Activated CD4-positive, alpha-beta T cell treated with anti-CD3 and anti-CD28 coated beads, Interleukin-2, amount 50 U/mL, for 24 hours (primary cell): ENCODE data around the gene FRAT2.
"Not testable (repeated sequence)": the region's sequence is repeated elsewhere in the genome, so short reads cannot be mapped to it uniquely, and the experiment has no call there.

Source experiments
- DNase-seq, 2 donors: peaks; one replicate each; pipeline ENCODE4 v3.0.0-alpha.2; 2020; ENCODE audit warnings: low read depth in 1 of 2, low spot score in 1 of 2

The FRAT2 gene

GRCh38 chr10:97356918-97357317 lies 22.4 kb upstream of the FRAT2 start:
- no peak for DNase-seq

DNA sequence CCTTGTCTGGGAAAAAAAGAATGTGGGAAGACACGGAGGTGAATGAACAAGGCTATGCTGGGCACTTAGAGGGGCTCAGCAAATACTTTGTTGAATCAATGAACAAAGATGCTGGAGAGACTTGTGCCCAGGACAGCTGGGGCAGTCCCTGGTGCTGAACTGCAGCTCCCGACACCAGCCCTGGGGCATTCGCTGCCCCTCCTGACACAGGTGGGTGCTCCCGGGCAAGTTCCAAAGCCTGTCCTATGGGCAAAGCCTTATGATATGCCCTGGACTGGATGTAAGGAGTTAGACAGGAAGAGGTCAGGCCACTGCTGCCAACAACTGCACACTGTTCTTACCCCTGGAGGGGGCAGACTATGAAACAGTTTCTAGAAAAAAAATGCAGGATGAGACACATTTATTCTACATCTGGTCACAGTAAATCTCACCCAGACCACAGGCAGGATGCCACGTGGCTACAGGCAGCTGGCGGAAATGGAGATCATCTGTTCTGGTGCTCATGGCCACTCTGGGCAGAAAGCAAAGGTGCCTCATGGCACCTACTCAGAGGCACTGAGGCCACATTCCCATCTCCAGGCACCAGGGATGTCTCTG lies 21.9 kb upstream of the FRAT2 start:
- no peak for DNase-seq

DNA sequence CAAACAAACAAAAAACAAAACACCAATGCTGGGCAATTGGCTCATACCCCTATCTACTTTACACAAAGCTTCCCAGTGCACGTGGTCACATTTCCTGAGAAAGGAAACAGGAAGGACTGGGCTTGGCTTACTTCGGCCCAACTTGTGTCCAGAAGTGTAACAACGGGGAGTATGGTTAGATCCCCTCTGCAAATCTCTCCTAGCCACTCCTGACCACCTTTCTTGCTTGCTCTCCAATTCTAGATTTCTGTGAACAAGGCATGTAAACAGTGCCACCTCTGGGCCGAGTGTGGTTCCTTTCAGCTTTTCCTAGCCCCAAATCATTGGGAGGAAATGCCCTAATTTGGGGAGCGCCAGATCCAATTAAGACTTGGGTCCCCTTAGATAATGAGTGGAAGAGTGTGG lies 21.0 kb upstream of the FRAT2 start:
- DNase-seq = no peak

- no peak for DNase-seq
Measured at GRCh38 chr10:97353945-97354344, 19.4 kb upstream of the FRAT2 start.

- no peak for DNase-seq
Measured at GRCh38 chr10:97349752-97350513, 15.4 kb upstream of the FRAT2 start.

DNA sequence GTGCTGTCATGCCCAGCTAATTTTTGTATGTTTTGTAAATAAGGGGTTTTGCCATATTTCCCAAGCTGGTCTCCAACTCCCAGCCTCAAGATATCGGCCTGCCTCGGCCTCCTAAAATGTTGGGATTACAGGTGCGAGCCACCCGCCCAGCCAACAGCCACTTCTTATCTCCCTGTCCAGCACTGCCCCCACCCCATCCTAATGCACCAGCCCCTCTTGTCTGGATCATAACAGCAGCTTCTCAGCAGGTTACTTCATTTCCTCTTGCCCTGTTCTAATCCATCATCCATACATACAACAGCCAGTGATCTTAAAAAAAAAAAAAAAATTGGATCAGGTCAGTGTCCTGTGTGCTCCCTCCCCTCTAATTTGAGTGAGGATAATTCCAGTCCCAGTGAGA lies 12.8 kb upstream of the FRAT2 start:
- no peak for DNase-seq

GRCh38 chr10:97343664-97344063 lies 9.1 kb upstream of the FRAT2 start:
- not testable (repeated sequence) for DNase-seq

DNA sequence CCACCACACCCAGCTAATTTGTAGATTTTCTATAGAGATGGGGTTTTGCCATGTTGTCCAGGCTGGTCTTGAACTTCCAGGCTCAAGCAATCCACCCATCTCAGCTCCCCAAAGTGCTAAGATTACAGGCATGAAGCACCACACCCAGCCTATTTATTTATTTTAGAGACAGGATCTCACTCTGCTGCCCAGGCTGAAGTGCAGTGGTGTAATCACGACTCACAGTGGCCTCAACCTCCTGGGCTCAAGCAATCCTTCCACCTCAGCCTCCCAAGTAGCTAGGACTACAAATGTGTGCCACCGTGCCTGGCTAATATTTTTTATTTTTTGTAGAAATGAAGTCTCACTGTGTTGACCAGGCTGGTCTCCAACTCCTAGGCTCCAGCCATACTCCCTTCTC lies 6.9 kb upstream of the FRAT2 start:
- DNase-seq = no peak

DNA sequence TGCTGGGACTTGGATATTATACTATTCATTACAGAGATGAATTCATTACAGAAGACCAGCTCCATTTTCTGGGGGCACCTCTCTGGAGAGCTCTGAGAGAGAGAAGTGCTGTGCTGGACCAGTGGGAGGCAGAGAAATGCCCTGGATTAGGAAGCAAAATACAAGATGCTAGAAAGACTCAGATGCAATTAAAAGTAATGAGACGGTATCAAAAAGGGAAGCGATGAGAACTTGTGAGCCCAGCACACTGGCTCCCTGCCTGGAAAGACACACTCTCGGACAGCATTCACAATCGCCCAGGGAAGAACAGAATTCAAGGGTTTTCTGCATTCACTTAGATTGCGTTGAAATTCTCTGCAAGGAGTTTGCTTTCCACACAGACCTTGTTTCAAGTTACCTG lies 3.5 kb upstream of the FRAT2 start:
- DNase-seq = no peak

DNA sequence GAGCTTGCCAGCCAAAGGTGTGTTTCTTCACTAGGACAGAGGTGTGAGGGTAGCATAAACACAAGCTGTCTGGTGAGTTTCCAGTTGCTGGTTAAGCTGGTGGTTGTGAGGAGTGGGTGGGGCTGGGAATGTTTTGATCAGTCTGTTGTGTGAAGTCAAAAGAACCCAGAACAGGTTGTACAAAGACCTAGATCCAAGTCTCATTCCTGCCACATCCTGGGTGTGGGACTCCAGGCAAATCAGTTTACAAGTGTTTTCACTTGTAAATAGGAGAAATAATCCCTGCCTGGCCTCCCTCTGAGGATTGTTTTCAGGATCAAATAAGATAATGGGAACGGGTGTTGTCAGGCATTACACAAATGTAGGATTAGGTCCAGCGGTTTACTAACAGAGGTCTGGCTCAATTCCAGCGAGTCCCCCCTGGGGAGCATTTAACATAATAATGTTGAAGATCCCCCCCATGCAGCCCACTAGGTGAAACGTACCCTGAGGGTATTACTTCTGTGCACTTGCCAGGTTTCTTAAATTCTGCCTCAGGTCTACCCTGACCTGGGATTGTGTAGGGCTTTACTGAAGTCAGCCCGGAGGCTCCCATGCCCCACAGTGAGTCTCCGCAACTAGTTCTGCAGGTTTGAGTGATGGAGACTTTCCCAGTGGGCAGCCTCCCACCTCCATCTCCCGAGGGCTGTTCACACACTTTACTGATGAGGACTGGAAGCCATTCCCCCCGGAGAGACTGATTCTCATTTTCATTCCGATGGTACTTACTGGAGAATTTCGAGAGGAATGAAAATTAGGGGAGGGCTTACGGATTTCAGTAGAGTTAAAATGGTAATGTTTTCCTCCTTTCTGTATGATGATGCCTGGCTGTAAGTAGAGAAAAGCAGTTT lies 2.7 kb upstream of the FRAT2 start:
- no peak for DNase-seq

- DNase-seq = no peak
Measured at GRCh38 chr10:97336446-97336845, 1.9 kb upstream of the FRAT2 start.

GRCh38 chr10:97336006-97336405 lies 1.5 kb upstream of the FRAT2 start:
- no peak for DNase-seq

DNA sequence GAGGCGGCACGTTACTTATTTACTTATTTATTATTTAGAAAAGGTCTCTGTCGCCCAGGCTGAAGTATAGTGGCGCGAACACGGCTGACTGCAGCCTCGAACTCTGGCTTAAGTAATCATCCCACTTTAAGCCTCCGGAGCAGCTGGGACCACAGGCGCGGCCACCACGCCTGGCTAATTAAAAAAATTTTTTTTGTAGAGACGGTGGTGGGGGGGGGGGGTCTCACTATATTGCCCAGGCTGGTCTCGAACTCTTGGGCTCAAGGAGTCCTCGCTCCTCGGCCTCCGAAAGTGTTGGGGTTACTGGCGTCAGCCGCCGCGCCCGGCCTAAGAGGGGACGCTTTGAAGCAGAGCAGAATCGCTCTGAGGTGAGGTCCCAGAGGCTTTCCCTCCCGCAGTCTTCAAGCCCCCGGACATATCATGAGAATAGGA lies 675 bp upstream of the FRAT2 start:
- DNase-seq = no peak

DNA sequence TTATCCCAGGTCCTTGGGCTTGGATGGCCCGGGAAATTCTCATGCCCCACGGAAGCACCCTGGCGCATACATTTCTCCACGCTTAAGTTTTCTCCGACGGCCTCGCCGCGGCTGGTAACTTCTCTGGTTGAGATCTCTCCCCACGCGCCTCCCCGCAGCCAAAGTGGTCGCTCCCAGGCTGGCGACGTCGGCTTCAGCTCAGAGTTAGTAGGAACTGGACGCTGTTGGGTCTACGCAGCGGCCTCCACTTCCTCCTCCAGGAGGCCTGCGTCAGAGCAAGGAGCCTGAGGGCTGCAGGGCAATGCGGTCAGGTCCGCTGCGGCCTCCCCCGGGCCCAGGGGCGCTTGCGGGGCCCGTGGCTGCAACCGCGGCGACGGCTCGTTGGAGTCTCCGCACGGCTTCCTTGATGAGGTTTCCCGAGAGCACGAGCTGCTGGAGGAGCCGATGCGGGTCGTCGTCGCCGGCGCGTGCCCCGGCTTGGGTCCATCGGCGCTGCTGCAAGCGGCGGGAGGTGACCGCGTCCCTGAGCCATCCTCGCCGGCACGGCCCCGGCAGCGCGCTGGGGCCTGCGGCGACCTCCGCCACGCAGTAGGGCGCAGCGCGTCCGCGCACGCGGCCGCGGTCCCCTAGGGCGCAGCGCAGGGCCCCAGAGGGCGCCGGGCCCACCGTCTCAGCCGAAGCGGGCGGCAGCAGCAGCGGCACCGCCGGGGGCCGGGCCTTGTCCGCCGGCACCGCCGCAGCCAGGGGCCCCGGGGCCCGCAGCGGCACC lies 744 bp downstream of the FRAT2 start:
- peak in 1 of 2 donors; percentile 9 for DNase-seq

DNA sequence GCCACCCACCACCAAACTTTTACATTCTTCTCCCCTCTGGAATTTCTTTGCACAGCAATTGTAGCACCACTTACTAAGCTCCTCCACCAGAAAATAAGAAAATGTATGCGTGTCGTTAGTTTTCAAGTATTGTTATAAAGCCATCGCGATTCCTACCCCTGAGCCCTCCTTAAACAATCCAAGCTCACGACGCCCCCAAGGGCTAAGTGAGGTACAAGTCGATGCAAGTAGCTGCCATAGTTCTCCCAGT lies 1.3 kb downstream of the FRAT2 start:
- DNase-seq = no peak

- DNase-seq = no peak
Measured at GRCh38 chr10:97332591-97333350, 1.8 kb downstream of the FRAT2 start.

- no peak for DNase-seq
Measured at GRCh38 chr10:97331153-97331703, 3.3 kb downstream of the FRAT2 start.

GRCh38 chr10:97329766-97330165 lies 4.8 kb downstream of the FRAT2 start:
- no peak for DNase-seq

DNA sequence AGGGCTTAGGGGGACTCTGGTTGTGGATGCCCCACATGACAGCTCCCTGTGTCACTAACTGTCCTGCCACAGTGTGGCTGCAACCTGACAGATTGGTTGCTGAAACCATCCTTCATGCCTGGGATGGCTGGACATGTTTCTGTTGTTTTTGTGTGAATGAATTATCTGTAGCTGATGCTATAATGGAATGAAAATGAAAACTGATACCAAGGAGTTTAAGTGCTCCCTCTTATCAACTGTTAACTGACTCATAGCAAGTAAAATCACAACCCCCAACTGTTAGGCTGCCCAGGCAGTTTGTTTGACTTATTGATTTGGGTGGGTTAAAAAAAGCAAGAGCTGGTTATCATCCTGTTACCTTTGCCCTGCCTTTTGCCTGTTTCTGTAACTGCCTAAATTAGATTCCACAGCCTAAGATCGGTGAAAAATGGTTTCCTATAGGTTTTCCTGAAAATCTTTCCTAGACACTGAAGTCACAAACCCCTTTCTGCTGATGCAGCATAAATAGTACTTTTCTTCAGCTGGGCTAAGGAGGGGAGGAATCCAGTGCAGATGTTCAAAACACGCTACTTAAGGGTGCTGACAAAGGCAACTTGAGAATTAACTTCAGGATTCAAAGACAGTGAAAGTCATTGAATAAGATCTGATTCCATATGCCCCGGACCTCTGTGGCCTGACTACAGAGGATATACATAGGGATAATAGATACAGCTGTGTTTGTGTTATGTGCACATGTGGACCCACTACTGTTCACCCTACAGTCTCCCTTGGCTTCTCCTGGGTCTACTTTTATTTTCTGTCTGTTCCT lies 5.7 kb downstream of the FRAT2 start:
- DNase-seq = no peak
